Measurements from ENCODE around the gene LRRC7.

Gene LRRC7

GRCh38 chr1:69567652-69568420 lies at the start of gene LRRC7:
LRRC7 (plus strand) TSS chr1:69567922; CDS start chr1:69568640, 718 bp downstream.
- no peak for DNase-seq (ENCODE audit: low read depth in 2 of 2)

DNA sequence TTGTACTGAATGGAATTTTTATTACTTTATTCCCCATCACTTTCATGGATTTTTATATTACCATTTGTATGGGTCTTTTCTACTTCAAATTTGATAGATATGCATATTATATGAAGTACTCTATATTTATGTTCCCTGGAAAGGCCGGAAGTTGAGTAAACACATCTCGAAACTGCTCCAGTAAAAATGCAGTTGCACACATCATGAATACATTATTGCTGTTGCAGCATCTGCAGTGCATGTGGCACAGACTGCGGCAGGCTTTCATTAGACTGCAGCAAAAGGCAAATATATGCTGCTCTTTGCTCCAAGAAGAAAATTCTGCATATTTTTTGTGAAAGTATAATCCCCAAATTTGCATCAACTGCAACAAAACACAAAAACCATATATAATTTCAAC lies 48.7 kb upstream of the LRRC7 start:
- no peak for DNase-seq (ENCODE audit: low read depth in 2 of 2)

DNA sequence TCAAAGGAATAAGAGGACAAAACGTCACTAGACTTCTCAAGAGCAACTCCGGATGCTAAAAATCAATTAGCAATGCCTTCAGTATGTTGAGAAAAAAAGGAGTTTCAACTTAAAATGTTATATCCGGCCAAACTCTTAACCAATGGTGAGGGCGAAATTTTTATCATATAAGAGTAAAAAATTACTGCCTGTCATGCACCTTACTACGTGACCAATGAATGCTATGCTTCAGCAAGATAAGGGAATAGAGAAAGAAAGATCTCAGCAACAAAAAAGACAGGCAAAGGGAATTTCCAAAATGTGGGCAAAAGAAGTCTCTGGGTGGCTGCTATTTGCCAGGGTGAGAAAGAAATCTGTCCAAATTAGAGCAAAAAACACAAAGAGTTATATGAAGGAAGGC lies 47.4 kb upstream of the LRRC7 start:
- no peak for DNase-seq (ENCODE audit: low read depth in 2 of 2)

DNA sequence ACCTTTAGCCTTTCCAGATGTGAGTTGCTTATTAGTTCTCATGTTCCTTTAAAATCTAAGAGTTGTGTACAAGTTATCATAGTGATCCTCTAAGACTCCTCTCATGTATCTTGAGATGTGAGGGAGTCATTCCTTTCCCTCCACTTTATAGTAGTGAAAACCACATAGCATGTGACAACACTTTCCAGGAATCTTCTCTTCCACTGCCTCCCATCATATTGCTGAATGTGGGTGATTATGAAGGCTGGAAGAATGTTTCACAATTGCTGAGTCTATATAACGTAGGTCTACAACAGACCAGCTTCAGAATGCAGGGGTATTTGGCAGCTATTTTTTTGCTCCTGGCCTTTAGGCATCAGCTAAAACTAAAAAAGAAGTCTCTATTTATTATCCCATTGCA lies 44.7 kb upstream of the LRRC7 start:
- DNase-seq (ENCODE audit: low read depth in 2 of 2), result no peak

- DNase-seq (ENCODE audit: low read depth in 2 of 2), result no peak
Measured at GRCh38 chr1:69523461-69523860, 44.3 kb upstream of the LRRC7 start.

DNA sequence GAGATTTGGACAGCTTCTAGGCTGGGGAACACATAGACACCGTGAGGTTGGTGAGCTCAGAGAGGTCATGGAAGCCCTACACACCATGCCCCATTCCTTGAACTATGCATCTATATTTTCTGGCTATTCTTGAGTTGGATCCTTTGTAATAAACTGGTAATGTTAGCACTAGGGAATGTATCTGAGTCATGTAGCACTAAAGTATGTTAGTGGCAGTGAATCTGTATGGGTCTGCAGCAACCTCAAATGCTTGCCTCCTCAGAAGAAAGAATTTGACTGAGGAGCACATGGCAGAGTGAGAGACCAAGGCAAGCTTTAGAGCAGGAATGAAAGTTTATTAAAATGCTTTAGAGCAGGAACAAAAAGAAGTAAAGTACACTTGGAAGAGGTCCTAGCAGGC lies 43.7 kb upstream of the LRRC7 start:
- DNase-seq (ENCODE audit: low read depth in 2 of 2), result no peak

DNA sequence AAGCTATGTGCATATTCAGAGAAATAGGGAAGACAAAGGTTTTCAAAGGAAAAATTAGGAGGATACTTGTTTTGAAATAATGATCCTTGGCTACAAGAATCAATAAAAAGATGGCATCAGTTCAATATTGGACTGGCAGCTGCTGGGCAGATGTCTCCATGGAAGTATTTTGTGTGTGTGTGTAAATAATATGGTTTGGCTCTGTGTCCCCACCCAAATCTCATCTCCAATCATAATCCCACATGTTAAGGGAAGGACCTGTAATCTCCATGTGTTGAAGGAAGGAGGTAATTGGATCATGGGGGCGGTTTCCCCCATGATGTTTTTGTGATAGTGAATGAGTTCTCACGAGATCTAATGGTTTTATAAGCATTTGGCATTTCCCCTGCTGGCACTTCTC lies 40.4 kb upstream of the LRRC7 start:
- DNase-seq (ENCODE audit: low read depth in 2 of 2), result no peak

- DNase-seq (ENCODE audit: low read depth in 2 of 2), result no peak
Measured at GRCh38 chr1:69528376-69528775, 39.3 kb upstream of the LRRC7 start.

DNA sequence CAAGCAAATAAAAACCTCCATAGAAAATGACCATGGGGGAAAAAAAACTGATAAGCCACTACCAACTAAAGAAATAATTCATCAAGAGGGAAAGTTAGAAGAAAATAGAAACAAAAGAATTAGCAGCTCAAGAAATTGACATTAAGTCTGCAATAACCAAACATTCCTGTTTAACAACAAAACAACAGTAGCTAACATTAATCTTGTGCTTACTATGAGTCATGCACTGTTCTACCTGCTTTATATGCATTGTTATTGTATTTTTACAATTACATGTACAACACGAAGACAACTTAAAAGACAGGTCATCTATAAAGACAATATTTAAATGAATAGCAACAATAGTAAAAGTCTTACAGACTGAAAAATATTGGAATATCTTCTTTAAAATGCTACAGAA lies 34.4 kb upstream of the LRRC7 start:
- DNase-seq (ENCODE audit: low read depth in 2 of 2), result no peak

- no peak for DNase-seq (ENCODE audit: low read depth in 2 of 2)
Measured at GRCh38 chr1:69534829-69535228, 32.9 kb upstream of the LRRC7 start.

- no peak for DNase-seq (ENCODE audit: low read depth in 2 of 2)
Measured at GRCh38 chr1:69535490-69535889, 32.2 kb upstream of the LRRC7 start.

- DNase-seq (ENCODE audit: low read depth in 2 of 2), result no peak
Measured at GRCh38 chr1:69540052-69540451, 27.7 kb upstream of the LRRC7 start.

DNA sequence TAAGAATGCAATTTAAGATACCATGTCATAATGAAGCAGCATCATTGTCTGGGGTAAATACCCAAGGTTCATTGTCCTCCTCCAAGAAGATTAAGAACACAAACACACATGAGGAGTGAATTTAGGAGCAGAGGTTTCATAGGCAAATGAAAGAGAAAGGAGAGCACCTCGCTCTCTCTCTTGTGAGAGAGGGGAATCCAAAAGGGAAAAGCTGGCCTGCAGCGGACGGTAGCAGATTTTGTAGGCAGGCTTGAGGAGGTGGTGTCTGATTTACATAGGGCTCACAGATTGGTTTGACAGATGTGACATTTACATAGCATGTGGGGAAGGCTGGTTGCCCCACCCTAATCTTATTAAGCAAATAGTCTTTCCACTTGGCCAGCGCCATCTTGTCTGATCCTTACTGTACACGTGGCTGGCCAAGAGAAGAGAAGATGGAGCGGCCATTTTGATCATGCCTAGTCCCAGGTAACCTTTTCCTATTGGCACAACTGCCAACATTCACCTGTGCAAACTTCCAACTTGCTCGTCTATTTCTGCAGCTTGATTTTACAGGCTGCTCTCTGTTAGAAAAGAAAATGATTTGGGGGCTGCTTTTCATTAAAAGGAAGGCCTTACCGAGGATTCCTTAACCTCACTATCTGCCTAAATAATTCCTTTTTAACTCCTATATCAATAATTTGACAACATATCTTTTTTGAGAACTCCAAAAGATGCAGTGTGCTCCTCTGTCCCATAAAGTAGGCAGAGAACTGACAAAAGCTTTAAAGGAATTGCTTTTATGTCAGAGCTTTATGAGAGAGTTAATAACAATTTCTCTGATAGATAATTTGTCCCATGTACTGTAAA lies 16.0 kb upstream of the LRRC7 start:
- DNase-seq (ENCODE audit: low read depth in 2 of 2), result no peak

DNA sequence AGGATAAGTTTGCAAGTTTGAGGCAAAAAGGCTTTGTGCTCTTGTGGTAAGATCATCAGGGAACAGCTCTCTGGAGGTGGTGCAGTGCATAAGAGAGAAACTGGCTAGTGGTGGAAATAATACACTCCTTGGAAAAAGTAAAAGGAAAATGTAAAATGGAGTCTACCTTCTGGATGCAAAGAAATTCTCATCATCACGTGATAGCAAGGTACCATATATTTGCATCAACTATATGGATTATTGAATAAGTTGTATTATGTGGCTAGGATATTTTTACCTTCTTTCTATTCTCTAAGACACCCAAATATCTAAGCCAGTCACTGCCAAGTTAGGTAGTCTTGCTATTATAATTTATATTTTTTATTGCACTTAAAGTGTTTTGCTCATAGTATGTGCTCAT lies 14.0 kb upstream of the LRRC7 start:
- no peak for DNase-seq (ENCODE audit: low read depth in 2 of 2)

DNA sequence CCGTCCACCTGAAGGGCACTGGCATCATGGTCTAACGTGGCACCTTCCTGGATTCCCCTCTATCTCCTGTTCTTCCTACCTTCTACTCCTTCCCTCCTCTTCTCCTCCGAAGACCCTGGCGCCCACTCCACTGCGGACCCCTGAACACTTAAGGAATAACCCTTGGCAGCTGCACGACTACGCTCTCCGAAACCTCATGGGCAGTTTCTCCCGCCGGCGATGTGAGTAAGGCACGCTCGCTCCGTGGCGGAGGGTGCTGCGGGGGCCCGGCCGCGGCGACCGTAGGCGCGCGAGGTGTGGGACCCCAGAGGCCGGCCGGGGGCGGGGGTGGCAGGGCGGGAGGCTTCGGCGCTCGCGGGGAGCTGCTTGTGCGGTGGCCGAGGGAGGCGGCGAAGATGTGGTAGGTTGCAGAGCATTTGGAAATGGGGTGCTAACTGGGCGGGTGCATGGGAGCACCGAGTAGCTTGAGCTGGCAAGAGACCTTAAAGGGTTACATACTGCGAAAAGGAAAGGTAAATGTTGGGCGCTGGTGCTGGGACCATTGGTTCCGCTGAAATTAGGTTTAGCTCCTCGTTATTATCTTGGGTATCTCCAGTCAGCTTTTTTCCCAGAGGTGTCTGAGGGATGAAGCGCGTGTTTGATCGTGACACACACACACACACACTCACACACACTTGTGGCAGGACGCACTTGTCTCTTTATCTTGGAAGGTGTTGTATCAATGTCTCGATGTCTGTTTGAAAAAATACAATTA lies 876 bp downstream of the LRRC7 start:
- DNase-seq (ENCODE audit: low read depth in 2 of 2), result no peak

GRCh38 chr1:69569175-69569541 lies 1.4 kb downstream of the LRRC7 start:
- no peak for DNase-seq (ENCODE audit: low read depth in 2 of 2)

GRCh38 chr1:69569576-69570328 lies 2.0 kb downstream of the LRRC7 start:
- DNase-seq (ENCODE audit: low read depth in 2 of 2), result no peak

DNA sequence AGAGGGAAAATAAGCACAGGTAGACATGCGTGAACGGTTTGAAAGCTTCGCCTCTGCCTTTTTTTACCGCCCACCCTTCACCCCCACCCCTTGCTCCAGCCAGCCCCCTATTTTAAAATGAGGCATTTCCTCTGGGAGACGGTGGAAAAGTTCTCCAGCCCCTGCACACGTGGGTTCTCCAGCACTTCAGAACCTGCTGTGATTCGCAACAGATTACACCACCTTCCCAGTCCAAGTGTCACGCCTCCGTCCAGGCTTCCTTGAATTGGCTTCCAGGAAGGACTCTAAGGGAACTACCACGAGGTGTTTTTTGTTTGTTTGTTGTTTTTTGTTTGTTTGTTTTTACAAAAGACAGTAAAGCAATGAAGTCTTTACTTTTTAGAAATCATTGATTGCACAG lies 2.6 kb downstream of the LRRC7 start:
- no peak for DNase-seq (ENCODE audit: low read depth in 2 of 2)

DNA sequence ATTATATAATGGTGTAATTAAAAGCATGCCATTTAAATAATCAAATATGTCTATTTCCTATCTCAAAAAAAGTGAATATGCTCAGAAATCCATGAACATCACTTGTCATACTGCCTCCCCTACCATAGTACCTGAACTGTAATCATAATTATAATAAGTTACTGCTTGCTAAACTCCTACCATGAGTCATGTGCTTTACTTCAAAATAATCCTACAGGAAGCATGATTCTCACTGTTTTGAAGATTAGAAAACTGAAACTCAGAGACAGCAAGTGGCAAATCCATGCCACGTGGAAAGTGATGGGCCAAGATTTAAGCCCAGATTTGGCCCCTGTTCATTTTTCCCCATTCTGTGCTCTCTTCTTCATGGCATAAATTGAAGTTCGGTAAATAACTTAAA lies 5.2 kb downstream of the LRRC7 start:
- no peak for DNase-seq (ENCODE audit: low read depth in 2 of 2)

GRCh38 chr1:69573911-69574310 lies 6.2 kb downstream of the LRRC7 start:
- no peak for DNase-seq (ENCODE audit: low read depth in 2 of 2)

DNA sequence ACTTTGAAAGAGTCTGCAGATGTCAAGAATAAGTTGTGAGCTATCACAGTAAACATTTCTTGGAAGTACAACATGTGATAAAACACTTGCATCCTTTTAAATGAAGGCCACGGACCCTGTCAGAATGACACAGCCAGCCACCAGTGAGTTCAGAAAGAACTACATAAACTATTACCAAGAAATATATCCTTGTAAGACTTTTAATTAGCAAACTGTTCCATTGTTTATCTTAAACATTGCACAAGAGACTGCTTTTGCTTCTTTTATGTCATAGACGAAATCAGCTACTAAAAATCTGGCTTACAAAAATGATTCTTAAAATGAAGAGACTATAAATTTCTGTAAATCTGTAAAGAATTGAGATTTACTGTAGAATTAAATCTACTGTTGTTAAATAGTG lies 17.9 kb downstream of the LRRC7 start:
- no peak for DNase-seq (ENCODE audit: low read depth in 2 of 2)

DNA sequence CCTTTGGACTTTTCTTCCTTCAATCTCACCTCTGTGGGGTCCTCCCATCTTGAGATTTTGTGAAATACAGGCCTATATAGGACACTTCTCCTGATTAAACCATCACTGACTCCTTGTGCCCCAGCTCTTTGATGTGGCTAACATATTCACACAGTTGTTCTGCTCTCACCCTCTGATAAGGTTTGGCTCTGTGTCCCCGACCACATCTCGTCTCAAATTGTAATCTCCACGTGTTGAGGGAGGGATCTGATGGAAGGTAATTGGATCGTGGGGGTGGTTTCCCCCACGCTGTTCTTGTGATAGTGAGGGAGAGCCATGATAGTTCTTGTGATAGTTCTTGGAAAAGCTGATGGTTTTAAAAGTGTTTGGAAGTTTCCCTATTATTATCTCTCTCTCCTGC lies 19.7 kb downstream of the LRRC7 start:
- no peak for DNase-seq (ENCODE audit: low read depth in 2 of 2)
